ENCODE data around the gene GAD1.

Gene GAD1

DNA sequence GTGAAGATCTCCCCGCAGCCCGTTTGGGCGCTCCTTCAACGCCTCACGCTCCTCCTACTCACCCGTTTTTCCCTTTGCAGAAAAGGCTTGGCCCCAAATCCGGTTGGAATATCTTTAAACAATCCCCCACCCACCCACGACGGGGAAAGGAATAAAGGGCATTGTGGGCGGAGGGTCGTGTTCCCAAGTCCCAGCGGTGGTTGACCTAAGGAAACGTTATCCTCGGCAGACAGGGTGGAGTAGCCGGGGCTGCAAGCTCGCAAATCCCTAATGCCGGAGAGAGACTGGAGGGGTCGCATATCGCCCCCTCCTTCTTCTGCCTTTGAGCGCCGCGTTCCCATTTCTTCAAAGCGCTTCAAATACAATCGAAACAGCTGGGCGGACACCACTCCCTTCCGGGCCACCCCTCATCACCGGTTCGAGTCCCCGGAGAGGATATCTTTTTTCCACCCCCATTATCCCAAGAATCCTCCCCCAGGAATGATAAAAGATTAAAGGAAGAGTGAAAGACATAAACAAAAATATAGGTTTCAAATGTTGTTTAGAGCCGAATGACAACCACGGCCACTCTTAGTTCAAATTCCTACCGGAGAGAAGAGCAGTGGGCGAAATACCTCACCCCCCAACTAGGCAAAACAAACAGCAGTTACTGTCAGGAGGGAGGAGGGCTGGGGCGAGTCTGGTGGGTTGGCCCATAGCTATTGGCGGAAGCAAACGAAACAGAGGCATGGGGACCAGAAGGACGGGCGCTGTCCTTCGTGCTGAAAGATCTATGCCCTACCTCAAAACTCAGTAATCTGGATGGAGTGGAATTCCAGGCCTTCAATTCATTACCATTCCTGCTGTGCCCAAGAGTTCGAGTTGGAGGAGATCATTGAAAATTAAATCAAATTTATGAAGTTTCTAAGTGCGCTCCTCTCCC, 2.8 kb upstream of the GAD1 start:
- TF ChIP-seq, protein P1, sequence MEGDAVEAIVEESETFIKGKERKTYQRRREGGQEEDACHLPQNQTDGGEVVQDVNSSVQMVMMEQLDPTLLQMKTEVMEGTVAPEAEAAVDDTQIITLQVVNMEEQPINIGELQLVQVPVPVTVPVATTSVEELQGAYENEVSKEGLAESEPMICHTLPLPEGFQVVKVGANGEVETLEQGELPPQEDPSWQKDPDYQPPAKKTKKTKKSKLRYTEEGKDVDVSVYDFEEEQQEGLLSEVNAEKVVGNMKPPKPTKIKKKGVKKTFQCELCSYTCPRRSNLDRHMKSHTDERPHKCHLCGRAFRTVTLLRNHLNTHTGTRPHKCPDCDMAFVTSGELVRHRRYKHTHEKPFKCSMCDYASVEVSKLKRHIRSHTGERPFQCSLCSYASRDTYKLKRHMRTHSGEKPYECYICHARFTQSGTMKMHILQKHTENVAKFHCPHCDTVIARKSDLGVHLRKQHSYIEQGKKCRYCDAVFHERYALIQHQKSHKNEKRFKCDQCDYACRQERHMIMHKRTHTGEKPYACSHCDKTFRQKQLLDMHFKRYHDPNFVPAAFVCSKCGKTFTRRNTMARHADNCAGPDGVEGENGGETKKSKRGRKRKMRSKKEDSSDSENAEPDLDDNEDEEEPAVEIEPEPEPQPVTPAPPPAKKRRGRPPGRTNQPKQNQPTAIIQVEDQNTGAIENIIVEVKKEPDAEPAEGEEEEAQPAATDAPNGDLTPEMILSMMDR (conservative IDR thresholded peaks at IDR 0.05; ENCODE audit: low read depth, low read length), result no peak
- peak; percentile 63 for DNase-seq (ENCODE audit: low read depth)
- H3K4me3 ChIP-seq (ENCODE audit: low read depth, low read length), result no peak overlapping the region

DNA sequence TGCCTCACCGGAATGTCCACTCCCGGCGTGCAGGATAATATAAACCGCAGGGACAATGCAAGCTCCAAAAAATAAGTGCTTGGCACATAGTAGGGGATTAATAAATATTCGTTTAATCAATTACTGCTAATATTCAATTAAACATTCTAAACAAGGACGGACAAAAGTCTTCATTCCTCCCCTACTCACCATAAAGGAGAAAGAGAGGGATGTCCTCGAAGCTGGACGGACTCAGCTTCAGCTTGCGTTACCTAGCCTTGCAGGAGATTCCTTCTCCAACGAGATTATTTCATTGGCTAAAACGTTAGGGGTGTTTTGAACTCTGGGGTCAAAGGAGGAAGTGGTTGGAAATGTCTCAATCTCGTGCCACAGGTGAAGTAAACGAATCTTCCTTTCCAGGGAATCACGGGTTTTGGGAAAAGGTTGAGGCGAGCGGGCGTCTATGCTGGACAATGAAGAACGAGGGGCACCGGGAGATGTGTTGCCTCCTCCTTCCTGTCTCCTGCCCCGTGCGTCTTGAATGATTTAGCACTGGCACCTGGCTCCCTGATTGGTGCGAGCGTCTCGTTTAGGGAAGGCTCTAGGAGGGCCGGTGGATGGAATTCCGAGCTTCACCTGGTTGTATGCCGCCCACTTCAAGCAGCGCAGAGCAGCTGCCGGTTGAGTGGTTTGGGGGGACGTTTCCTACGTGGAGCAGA, 2.0 kb upstream of the GAD1 start:
- no peak overlapping the region for H3K4me3 ChIP-seq (ENCODE audit: low read depth, low read length)
- TF ChIP-seq, protein P1 (conservative IDR thresholded peaks at IDR 0.05; ENCODE audit: low read depth, low read length), result no peak
- DNase-seq (ENCODE audit: low read depth), result no peak

DNA sequence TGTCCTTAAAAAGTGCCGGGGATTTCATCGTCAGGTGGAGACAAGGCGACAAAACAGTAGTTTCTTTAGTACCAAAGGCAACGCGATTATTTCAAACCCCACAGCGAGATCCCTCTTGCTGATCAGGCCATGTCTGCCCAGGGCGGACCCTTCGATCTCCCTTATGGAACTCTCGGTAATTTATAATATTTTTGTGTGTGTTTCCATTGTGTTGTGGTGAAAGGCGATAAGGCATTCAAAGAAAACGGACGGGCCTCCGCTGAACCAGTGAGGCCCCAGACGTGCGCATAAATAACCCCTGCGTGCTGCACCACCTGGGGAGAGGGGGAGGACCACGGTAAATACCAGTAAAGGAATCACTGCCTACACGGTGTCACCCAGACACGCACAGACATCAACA, 1.4 kb upstream of the GAD1 start:
- TF ChIP-seq, protein P1 (conservative IDR thresholded peaks at IDR 0.05; ENCODE audit: low read depth, low read length), result no peak
- no peak overlapping the region for H3K4me3 ChIP-seq (ENCODE audit: low read depth, low read length)
- DNase-seq (ENCODE audit: low read depth), result no peak

DNA sequence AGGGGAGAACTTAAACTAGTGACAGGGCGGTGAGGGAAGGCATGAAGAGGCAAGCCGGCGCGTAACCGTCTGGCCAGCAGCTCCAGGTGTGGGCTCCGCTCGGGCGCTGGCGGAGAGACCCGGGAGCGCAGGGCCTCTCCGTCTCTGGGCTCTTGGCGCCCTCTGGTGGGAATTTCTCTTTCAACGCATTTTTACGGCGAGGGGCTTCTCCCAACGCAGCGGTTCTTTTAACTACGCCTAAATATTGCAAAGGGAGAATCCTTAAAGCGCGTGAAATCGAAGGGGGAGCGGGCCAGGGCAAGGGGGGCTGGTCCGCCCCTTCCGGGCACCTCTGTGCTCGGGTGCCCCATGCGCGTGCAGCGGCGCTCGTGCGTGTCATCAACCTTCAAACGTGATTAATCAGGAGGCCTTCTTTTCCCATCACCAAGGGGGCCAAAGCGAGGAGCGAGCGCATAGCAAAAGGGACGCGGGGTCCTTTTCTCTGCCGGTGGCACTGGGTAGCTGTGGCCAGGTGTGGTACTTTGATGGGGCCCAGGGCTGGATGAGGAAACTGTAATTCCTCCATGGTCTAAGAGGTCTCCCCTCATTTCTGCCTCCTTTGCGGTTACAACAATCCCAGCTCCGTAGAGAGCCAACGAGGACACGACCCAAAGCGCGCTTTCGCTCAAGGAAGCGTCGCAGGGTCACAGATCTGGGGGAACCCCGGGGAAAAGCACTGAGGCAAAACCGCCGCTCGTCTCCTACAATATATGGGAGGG, 762 bp upstream of the GAD1 start:
- DNase-seq (ENCODE audit: low read depth), result peak; percentile 61
- H3K4me3 ChIP-seq (ENCODE audit: low read depth, low read length), result no peak overlapping the region
- TF ChIP-seq, protein P1 (conservative IDR thresholded peaks at IDR 0.05; ENCODE audit: low read depth, low read length), result peak; percentile 78

DNA sequence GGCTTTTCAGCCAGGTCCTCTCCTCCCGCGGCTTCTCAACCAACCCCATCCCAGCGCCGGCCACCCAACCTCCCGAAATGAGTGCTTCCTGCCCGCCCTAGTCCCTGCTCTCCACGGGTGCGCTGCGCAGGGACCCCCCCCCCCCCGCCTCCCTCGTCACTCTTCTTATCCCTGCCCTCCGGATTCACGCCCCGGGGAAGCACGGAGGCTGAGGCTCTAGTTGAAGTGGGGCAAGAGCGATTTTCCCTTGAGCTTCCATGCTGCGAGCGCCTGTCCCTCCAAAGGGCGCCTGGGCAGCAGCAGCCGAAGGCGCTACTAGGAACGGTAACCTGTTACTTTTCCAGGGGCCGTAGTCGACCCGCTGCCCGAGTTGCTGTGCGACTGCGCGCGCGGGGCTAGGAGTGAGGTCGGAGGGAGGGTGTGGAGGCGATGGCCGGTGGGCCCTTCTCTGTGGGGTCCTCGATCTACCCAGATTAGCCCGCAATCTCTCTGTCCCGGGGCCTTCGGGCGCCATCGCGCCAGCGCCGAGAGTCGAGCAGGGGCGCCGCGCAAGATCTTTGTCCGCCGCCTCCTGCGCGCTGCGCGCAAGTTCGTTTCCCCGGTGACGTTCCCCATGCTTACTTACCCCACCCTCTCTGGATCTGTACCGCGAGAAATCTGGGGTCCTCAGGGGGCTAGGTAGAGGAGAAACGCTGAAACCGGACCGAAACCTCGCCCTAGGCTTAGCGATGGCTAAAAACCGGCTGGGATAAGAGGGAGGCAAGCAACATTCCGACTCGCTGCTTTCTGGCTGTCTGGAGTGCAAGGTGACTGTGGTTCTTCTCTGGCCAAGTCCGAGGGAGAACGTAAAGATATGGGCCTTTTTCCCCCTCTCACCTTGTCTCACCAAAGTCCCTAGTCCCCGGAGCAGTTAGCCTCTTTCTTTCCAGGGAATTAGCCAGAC, 677 bp downstream of the GAD1 start:
- DNase-seq (ENCODE audit: low read depth), result peak; percentile 23
- no peak overlapping the region for H3K4me3 ChIP-seq (ENCODE audit: low read depth, low read length)
- TF ChIP-seq, protein P1 (conservative IDR thresholded peaks at IDR 0.05; ENCODE audit: low read depth, low read length), result no peak
